MM.1S (cell line): ENCODE data around the gene SMCHD1.

Experiments used
- DNase-seq: peaks from one replicate; pipeline ENCODE4 v3.0.0-alpha.2; 2015
- H2AFZ ChIP-seq: fragments of 300-600 bp; sonication (generic); 2 replicates; pipeline ENCODE4 v1.6.0; 2016; ENCODE audit warnings: antibody characterized with exemption, low read length
- H3F3A ChIP-seq: fragments of 300-600 bp; sonication (generic); 2 replicates; pipeline ENCODE4 v1.6.1; 2016; ENCODE audit warnings: mild to moderate bottlenecking, antibody characterized with exemption, low read length, moderate library complexity, mixed read lengths; ENCODE audit not compliant: insufficient read depth
- H3K27ac ChIP-seq: fragments of 300-600 bp; sonication (generic); 2 replicates; pipeline ENCODE4 v1.5.1; 2016; ENCODE audit warnings: mild to moderate bottlenecking, low read length
- H3K27me3 ChIP-seq: fragments of 300-600 bp; sonication (generic); replicated peaks from 2 replicates; pipeline ENCODE4 v1.6.0; 2016; ENCODE audit warnings: low read length; ENCODE audit not compliant: insufficient read depth
- H3K36me3 ChIP-seq: fragments of 300-600 bp; sonication (generic); replicated peaks from 2 replicates; pipeline ENCODE4 v1.6.1; 2016; ENCODE audit warnings: mild to moderate bottlenecking, low read length, mixed read lengths; ENCODE audit not compliant: insufficient read depth
- H3K4me1 ChIP-seq: fragments of 300-600 bp; sonication (generic); 2 replicates; pipeline ENCODE4 v1.6.1; 2016; ENCODE audit warnings: low read length, mixed read lengths
- H3K4me2 ChIP-seq: fragments of 300-600 bp; sonication (generic); 2 replicates; pipeline ENCODE4 v1.6.0; 2016; ENCODE audit warnings: low read depth, low read length
- H3K4me3 ChIP-seq: fragments of 300-600 bp; sonication (generic); 2 replicates; pipeline ENCODE4 v1.5.1; 2016; ENCODE audit warnings: low read length, mixed read lengths
- H3K79me2 ChIP-seq: fragments of 300-600 bp; sonication (generic); 2 replicates; pipeline ENCODE4 v1.6.1; 2016; ENCODE audit warnings: mixed run types, low read length, mixed read lengths
- H3K9ac ChIP-seq: fragments of 300-600 bp; sonication (generic); 2 replicates; pipeline ENCODE4 v1.6.1; 2016; ENCODE audit warnings: low read length, mixed read lengths
- H3K9me2 ChIP-seq: fragments of 300-600 bp; sonication (generic); replicated peaks from 2 replicates; pipeline ENCODE4 v1.6.1; 2016; ENCODE audit warnings: mild to moderate bottlenecking, low read length, mixed read lengths; ENCODE audit not compliant: insufficient read depth
- H3K9me3 ChIP-seq: fragments of 300-600 bp; sonication (generic); replicated peaks from 2 replicates; pipeline ENCODE4 v1.6.1; 2016; ENCODE audit warnings: mild to moderate bottlenecking, low read length, mixed read lengths; ENCODE audit not compliant: insufficient read depth
- H4K20me1 ChIP-seq: fragments of 300-600 bp; sonication (generic); 2 replicates; pipeline ENCODE4 v1.6.1; 2016; ENCODE audit warnings: mild to moderate bottlenecking, low read length, moderate library complexity, mixed read lengths; ENCODE audit not compliant: insufficient read depth
- EZH2 ChIP-seq: fragments of 300-600 bp; sonication (generic); optimal IDR thresholded peaks from 2 replicates; pipeline ENCODE3; 2017; ENCODE audit warnings: low read depth, mild to moderate bottlenecking, antibody characterized with exemption, low read length, mixed read lengths
- EZH2phosphoT487 ChIP-seq: fragments of 300-600 bp; sonication (generic); IDR thresholded peaks from 2 replicates; pipeline ENCODE4 v1.6.1; 2018; ENCODE audit warnings: antibody characterized with exemption, low read length
- TF ChIP-seq, protein P1 (sequence below): fragments of 300-600 bp; sonication (generic); IDR thresholded peaks from 2 replicates; pipeline ENCODE4 v1.5.1; 2016; ENCODE audit warnings: antibody characterized with exemption, low read length, mixed read lengths

SMCHD1 gene

DNA sequence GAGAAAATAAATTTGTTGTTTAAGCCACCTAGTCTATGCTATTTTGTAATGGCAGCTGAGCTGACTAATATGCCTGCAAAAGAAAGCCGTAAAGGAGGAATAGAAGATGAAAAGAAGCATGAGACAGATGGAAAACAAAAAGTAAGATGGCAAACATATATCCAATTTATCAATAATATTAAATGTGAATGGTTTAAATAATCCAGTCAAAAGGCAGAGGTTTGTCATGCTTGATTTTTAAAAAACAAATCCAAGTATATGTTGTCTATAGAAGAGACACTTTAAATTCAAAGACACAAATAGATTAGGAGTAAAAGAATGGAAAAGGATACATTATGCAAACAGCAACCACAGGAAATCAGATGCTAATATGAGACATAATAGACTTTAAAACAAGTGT is 155.9 kb downstream of the SMCHD1 start:
- H3F3A ChIP-seq, result no peaks in the 10 kb centered on the region
- no peak overlapping the region for H3K4me2 ChIP-seq
- no peaks in the 10 kb centered on the region for H4K20me1 ChIP-seq
- no peaks in the 10 kb centered on the region for H3K27me3 ChIP-seq
- H3K4me3 ChIP-seq, result no peak overlapping the region
- H3K9me2 ChIP-seq, result no peaks in the 10 kb centered on the region
- no peaks in the 10 kb centered on the region for H3K9me3 ChIP-seq
- H3K4me1 ChIP-seq, result no peaks in the 10 kb centered on the region
- H3K9ac ChIP-seq, result no peak overlapping the region
- no peak for DNase-seq
- no peaks in the 10 kb centered on the region for H3K79me2 ChIP-seq
- no peak overlapping the region for H2AFZ ChIP-seq
- H3K27ac ChIP-seq, result no peak overlapping the region
- no peak for TF ChIP-seq EZH2
- TF ChIP-seq, protein P1, sequence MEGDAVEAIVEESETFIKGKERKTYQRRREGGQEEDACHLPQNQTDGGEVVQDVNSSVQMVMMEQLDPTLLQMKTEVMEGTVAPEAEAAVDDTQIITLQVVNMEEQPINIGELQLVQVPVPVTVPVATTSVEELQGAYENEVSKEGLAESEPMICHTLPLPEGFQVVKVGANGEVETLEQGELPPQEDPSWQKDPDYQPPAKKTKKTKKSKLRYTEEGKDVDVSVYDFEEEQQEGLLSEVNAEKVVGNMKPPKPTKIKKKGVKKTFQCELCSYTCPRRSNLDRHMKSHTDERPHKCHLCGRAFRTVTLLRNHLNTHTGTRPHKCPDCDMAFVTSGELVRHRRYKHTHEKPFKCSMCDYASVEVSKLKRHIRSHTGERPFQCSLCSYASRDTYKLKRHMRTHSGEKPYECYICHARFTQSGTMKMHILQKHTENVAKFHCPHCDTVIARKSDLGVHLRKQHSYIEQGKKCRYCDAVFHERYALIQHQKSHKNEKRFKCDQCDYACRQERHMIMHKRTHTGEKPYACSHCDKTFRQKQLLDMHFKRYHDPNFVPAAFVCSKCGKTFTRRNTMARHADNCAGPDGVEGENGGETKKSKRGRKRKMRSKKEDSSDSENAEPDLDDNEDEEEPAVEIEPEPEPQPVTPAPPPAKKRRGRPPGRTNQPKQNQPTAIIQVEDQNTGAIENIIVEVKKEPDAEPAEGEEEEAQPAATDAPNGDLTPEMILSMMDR, result no peak
- no peaks in the 10 kb centered on the region for H3K36me3 ChIP-seq

DNA sequence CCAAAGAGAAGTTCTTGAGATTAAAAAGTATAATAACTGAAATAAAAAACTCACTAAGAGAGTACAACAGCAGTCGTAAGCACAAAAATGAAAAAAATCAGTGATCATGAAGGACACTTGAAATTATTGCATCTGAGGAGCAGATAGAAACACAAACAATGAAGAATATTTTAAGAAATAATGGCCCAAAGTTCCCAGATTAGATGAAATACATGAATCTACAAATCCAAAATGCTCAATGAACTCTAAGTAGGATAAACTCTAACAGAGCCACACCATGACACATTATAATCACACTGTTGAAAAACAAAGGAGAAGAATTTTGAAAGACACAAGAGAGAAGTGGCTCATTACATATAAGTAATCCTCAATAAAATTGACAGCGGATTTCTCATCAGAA is 159.4 kb downstream of the SMCHD1 start:
- H3K4me1 ChIP-seq, result no peaks in the 10 kb centered on the region
- no peaks in the 10 kb centered on the region for H3K36me3 ChIP-seq
- H3K27ac ChIP-seq, result no peak overlapping the region
- no peaks in the 10 kb centered on the region for H4K20me1 ChIP-seq
- no peaks in the 10 kb centered on the region for H3K79me2 ChIP-seq
- no peaks in the 10 kb centered on the region for H3F3A ChIP-seq
- no peak for DNase-seq
- no peaks in the 10 kb centered on the region for H3K9me2 ChIP-seq
- no peak overlapping the region for H3K9ac ChIP-seq
- no peaks in the 10 kb centered on the region for H3K9me3 ChIP-seq
- H3K4me2 ChIP-seq, result no peak overlapping the region
- H3K27me3 ChIP-seq, result no peaks in the 10 kb centered on the region
- no peak overlapping the region for H2AFZ ChIP-seq
- no peak for TF ChIP-seq EZH2
- TF ChIP-seq EZH2phosphoT487, result no peak
- TF ChIP-seq, protein P1, result no peak
- H3K4me3 ChIP-seq, result no peak overlapping the region

DNA sequence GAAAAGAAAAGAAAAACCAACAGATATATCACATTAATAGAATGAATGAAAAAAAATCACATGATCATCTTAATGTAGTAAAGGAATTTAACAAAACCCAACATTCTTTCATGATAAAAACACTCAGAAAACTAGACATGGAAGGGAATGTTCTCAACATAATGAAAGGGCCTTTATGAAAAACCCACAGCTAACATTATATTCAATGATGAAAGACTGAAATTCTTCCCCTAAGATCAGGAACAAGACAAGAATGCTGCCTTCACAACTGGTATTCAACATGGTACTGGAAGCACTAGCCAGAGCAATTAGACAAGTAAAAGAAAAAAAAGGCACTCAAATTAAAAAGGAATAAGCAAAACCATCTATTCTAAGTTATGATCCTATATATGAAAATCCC is 162.8 kb downstream of the SMCHD1 start:
- Histone ChIP-seq H3K4me3 (no peak overlapping the region), H3K4me1 (no peaks in the 10 kb centered on the region), H3F3A (no peaks in the 10 kb centered on the region), H3K27me3 (no peaks in the 10 kb centered on the region), H3K4me2 (no peak overlapping the region), H3K9me3 (no peaks in the 10 kb centered on the region), H3K27ac (no peak overlapping the region), H2AFZ (no peak overlapping the region), H3K9me2 (no peaks in the 10 kb centered on the region), H3K36me3 (no peaks in the 10 kb centered on the region), H4K20me1 (no peaks in the 10 kb centered on the region), H3K79me2 (no peaks in the 10 kb centered on the region), H3K9ac (no peak overlapping the region)
- DNase-seq, result no peak
- TF ChIP-seq, protein P1, result no peak
- no peak for TF ChIP-seq EZH2phosphoT487
- no peak for TF ChIP-seq EZH2
